ENCODE data around the gene FGG.

FGG gene

DNA sequence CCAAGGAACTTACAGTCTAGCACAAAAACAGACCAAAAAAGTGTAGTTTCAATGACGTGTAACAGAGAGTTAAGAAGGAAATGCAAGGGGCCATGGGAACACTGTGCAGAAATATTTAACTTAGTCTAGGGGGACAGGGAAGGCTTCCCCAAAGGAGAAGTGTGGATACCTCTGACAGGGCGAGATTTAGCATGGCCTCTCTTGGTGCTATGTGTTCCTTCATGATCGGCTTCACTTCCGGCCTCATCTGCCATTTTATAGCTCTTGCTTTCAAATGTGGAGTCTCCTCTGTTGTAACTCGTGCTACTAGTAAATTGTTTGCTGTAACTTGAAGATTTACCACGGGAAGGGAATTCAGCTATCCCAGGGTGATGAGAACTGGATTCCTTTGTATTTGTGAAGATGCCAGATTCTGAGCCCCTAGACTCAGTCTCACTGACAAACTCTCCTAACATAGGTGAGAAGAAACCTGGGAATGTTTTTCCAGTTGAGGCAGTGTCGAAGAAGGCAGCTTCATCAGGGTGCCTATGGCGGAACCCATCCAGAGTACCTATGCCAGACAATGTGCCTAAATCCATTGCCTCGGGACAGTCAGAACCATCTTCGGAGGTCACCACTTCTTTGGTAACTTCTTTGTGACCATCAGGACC is 27.0 kb downstream of the FGG start:
- TF ChIP-seq, protein P1, sequence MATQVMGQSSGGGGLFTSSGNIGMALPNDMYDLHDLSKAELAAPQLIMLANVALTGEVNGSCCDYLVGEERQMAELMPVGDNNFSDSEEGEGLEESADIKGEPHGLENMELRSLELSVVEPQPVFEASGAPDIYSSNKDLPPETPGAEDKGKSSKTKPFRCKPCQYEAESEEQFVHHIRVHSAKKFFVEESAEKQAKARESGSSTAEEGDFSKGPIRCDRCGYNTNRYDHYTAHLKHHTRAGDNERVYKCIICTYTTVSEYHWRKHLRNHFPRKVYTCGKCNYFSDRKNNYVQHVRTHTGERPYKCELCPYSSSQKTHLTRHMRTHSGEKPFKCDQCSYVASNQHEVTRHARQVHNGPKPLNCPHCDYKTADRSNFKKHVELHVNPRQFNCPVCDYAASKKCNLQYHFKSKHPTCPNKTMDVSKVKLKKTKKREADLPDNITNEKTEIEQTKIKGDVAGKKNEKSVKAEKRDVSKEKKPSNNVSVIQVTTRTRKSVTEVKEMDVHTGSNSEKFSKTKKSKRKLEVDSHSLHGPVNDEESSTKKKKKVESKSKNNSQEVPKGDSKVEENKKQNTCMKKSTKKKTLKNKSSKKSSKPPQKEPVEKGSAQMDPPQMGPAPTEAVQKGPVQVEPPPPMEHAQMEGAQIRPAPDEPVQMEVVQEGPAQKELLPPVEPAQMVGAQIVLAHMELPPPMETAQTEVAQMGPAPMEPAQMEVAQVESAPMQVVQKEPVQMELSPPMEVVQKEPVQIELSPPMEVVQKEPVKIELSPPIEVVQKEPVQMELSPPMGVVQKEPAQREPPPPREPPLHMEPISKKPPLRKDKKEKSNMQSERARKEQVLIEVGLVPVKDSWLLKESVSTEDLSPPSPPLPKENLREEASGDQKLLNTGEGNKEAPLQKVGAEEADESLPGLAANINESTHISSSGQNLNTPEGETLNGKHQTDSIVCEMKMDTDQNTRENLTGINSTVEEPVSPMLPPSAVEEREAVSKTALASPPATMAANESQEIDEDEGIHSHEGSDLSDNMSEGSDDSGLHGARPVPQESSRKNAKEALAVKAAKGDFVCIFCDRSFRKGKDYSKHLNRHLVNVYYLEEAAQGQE (IDR thresholded peaks at IDR 0.05; ENCODE audit: low read depth): no peak
- TF ChIP-seq, protein P2, sequence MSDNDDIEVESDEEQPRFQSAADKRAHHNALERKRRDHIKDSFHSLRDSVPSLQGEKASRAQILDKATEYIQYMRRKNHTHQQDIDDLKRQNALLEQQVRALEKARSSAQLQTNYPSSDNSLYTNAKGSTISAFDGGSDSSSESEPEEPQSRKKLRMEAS (IDR thresholded peaks at IDR 0.05): no peak

DNA sequence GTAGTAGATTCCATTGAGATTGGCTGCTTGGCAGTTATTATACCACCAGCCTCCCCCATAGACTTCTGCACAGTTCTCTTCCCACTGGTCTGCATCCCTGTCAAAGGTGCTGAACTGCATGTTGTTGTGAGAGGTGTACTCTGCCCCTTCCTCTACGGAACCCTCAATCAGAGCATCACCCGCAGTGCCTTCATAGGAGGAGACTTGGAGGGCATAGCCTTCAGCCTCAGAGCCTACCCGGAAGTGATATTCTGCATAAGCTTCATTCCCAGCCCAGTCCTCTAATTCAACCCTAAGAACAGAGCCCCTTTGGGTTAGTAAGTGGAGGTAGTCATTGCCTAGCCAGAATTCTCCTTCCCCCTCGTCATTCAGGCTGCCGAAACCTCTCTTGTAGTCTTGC is 28.2 kb downstream of the FGG start:
- TF ChIP-seq, protein P1 (IDR thresholded peaks at IDR 0.05; ENCODE audit: low read depth): no peak
- TF ChIP-seq ZBTB7A (IDR thresholded peaks at IDR 0.05; ENCODE audit: low read depth) (no peak), NFIC (IDR thresholded peaks at IDR 0.05) (no peak), EP300 (IDR thresholded peaks at IDR 0.05; ENCODE audit: borderline replicate concordance) (no peak), TAF1 (IDR thresholded peaks at IDR 0.05; ENCODE audit: low read depth) (no peak), TEAD4 (IDR thresholded peaks at IDR 0.05) (no peak), FOXM1 (IDR thresholded peaks at IDR 0.05; ENCODE audit: borderline replicate concordance, low read depth) (no peak), RAD21 (IDR thresholded peaks at IDR 0.05; ENCODE audit: low read depth) (no peak), TCF12 (IDR thresholded peaks at IDR 0.05; ENCODE audit: low read depth) (no peak), EGR1 (IDR thresholded peaks at IDR 0.05) (no peak), CREB1 (IDR thresholded peaks at IDR 0.05; ENCODE audit: low read depth) (no peak), YY1 (IDR thresholded peaks at IDR 0.05; ENCODE audit: low read depth) (no peak), CEBPB (IDR thresholded peaks at IDR 0.05) (no peak)
- TF ChIP-seq, protein P3, sequence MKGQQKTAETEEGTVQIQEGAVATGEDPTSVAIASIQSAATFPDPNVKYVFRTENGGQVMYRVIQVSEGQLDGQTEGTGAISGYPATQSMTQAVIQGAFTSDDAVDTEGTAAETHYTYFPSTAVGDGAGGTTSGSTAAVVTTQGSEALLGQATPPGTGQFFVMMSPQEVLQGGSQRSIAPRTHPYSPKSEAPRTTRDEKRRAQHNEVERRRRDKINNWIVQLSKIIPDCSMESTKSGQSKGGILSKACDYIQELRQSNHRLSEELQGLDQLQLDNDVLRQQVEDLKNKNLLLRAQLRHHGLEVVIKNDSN (IDR thresholded peaks at IDR 0.05): no peak
- TF ChIP-seq, protein P2 (IDR thresholded peaks at IDR 0.05): no peak

DNA sequence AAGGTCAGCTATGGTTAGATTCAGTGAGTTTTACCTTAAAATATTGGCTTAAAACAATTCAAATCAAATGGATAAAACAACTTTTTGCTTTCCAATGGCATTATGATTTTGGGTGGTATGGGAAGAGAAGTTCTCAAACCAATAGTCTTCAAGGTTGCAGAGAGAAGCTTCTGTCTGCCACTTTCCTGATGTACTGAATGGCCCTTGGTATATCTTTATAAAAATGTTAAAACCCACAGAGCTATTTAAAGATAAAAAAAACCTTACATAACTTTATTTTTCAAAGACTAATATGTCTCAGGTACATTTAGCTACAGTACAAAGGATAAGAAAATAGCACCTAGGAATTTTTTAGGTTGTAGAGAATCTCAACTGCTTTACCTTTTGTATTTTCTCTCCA is 28.8 kb downstream of the FGG start:
- TF ChIP-seq NFIC (IDR thresholded peaks at IDR 0.05): no peak
- no peak for TF ChIP-seq EGR1 (IDR thresholded peaks at IDR 0.05)
- no peak for TF ChIP-seq ZBTB7A (IDR thresholded peaks at IDR 0.05; ENCODE audit: low read depth)

DNA sequence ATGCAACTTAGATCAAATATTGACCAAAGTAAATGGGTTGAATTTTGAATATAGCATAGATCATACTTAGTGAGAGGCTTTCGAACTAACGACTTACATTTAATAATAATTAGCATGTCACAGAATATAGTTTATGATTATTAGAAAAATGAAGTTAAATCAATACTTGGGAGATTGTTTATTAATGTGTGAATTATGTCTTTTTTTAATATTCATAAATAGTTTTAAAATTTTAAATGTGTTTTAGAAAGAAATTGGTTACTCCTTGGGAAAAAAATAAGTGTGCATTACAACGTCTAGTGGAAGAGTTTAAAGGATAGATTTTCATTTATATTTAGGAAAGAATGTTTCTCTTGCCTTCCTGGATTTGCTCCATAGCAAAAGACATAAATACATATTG is 29.2 kb downstream of the FGG start:
- TF ChIP-seq FOXM1 (IDR thresholded peaks at IDR 0.05; ENCODE audit: borderline replicate concordance, low read depth) (no peak), ZBTB7A (IDR thresholded peaks at IDR 0.05; ENCODE audit: low read depth) (no peak), NFIC (IDR thresholded peaks at IDR 0.05) (no peak), RAD21 (IDR thresholded peaks at IDR 0.05; ENCODE audit: low read depth) (no peak)
- TF ChIP-seq, protein P1 (IDR thresholded peaks at IDR 0.05; ENCODE audit: low read depth): no peak

DNA sequence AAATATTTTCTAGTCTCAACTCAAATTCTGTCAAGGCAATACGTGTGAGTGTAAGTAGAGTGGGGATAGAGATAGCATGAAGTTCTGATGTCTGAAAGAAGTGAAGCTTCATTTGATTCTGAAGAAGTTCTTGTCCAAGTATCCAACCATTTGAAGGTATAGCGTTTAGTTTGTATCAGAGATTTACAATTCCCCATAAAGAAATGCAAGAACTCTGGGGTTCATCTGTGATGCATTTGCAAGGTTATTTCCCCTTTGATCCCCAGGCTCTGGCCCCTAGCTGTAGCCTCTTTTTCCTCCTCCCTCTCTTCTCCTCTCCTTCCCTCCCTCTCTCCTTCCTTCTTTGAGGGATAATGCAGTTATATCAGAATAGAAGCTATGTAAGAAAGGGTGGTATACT is 29.7 kb downstream of the FGG start:
- TF ChIP-seq YY1 (IDR thresholded peaks at IDR 0.05; ENCODE audit: low read depth) (no peak), CEBPB (IDR thresholded peaks at IDR 0.05) (no peak), EGR1 (IDR thresholded peaks at IDR 0.05) (no peak), EP300 (IDR thresholded peaks at IDR 0.05; ENCODE audit: borderline replicate concordance) (no peak)

DNA sequence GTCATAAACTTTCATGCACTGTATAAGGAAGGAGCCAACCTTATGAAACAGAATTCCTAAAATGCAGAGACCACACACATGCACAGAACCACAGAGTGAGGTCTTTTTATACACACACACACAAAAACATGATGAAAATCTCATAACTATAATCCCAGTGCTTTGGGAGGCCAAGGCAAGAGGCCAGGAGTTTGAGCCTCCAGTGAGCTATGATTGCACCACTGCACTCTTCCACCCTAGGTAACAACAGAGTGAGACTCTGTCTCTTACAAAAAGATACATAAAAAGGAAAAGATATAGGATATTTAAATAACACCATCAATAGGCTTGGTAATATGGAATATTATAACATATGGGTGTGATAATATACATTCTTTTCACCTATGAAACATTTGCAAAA is 32.5 kb downstream of the FGG start:
- TF ChIP-seq EGR1 (IDR thresholded peaks at IDR 0.05) (no peak), NFIC (IDR thresholded peaks at IDR 0.05) (no peak), YY1 (IDR thresholded peaks at IDR 0.05; ENCODE audit: low read depth) (no peak)
